Tongue (tissue), 2 donors: ENCODE results near the gene NSFL1C. TPM values are rescaled to one million over a fixed set of nuclear protein-coding genes. Genes with fewer than 3 reads are reported as not detected.
A peak's percentile ranks its signal among the peaks of the same experiment; 100 is the strongest.
"Not testable (repeated sequence)": the region's sequence is repeated elsewhere in the genome, so short reads cannot be mapped to it uniquely, and the experiment has no call there.

Source experiments
- DNase-seq: peaks from one replicate; pipeline ENCODE4 v3.0.0-alpha.2; 2015
- total RNA-seq: library from RNA; depleted of rRNA; stranded (reverse); fragments of >200 nt; gene quantifications from one replicate; pipeline ENCODE4 v1.2.3, GENCODE V29; 2014

NSFL1C gene
- total RNA-seq, 1 donor from 2014 or later = 28.5 TPM

- peak; percentile 32 for DNase-seq
Measured at GRCh38 chr20:1423625-1424106, 43.0 kb downstream of the NSFL1C start.

GRCh38 chr20:1423206-1423605 is 43.4 kb downstream of the NSFL1C start:
- DNase-seq = no peak

GRCh38 chr20:1422753-1423152 is 43.9 kb downstream of the NSFL1C start:
- DNase-seq = no peak

GRCh38 chr20:1420066-1420465 is 46.6 kb downstream of the NSFL1C start:
- DNase-seq = no peak

- DNase-seq = no peak
Measured at GRCh38 chr20:1418350-1418749, 48.3 kb downstream of the NSFL1C start.

GRCh38 chr20:1417790-1418189 is 48.9 kb downstream of the NSFL1C start:
- DNase-seq = no peak

GRCh38 chr20:1417273-1417672 is 49.4 kb downstream of the NSFL1C start:
- no peak for DNase-seq

- DNase-seq = no peak
Measured at GRCh38 chr20:1415667-1416468, 50.8 kb downstream of the NSFL1C start.

GRCh38 chr20:1414982-1415381 is 51.7 kb downstream of the NSFL1C start:
- DNase-seq = no peak

- no peak for DNase-seq
Measured at GRCh38 chr20:1405801-1406200, 60.8 kb downstream of the NSFL1C start.

- DNase-seq = no peak
Measured at GRCh38 chr20:1403624-1404023, 63.0 kb downstream of the NSFL1C start.

GRCh38 chr20:1402149-1402548 is 64.5 kb downstream of the NSFL1C start:
- DNase-seq = no peak

GRCh38 chr20:1401451-1401907 is 65.2 kb downstream of the NSFL1C start:
- DNase-seq = no peak

- DNase-seq = not testable (repeated sequence)
Measured at GRCh38 chr20:1399678-1400366, 66.8 kb downstream of the NSFL1C start.

GRCh38 chr20:1398185-1398584 is 68.5 kb downstream of the NSFL1C start:
- DNase-seq = not testable (repeated sequence)

- no peak for DNase-seq
Measured at GRCh38 chr20:1397710-1398109, 68.9 kb downstream of the NSFL1C start.

GRCh38 chr20:1396702-1397101 is 69.9 kb downstream of the NSFL1C start:
- no peak for DNase-seq

GRCh38 chr20:1396264-1396663 is 70.4 kb downstream of the NSFL1C start:
- DNase-seq = no peak

GRCh38 chr20:1394686-1395085 is 72.0 kb downstream of the NSFL1C start:
- DNase-seq = no peak

GRCh38 chr20:1393507-1393882 is 73.2 kb downstream of the NSFL1C start:
- DNase-seq = no peak

GRCh38 chr20:1392693-1393506 is 73.7 kb downstream of the NSFL1C start, which contains the start of gene FKBP1A:
Gene FKBP1A, minus strand, starts transcription at chr20:1393054. Its CDS starts 56 bp downstream, at chr20:1392998.
- peak; percentile 96 for DNase-seq

- DNase-seq = no peak
Measured at GRCh38 chr20:1392443-1392692, 74.3 kb downstream of the NSFL1C start.
